SK-N-SH (cell line): ENCODE results near the gene ZNF407. TPM values are rescaled to one million over a fixed set of nuclear protein-coding genes. Genes with fewer than 3 reads are reported as not detected.

ENCODE experiments used
- CTCF ChIA-PET: fragments of 300-600, 350-600 bp; formaldehyde crosslinking; extraction: SDS; loops from one replicate; lab custom pipeline; 2021; lab: Yijun Ruan, JAX
- POLR2A ChIA-PET: fragments of 350-600 bp; sonication (Branson Sonifier 250); formaldehyde crosslinking; extraction: SDS; loops from one replicate; lab custom pipeline; 2020; ENCODE audit warnings: antibody characterized with exemption, inconsistent platforms; lab: Yijun Ruan, JAX
- DNase-seq: peaks from one replicate; pipeline ENCODE4 v3.0.0; 2012
- H2AFZ ChIP-seq: fragments of 200-600 bp; sonication (generic); 2 replicates; pipeline ENCODE4 v1.8.1; 2016; ENCODE audit warnings: antibody characterized with exemption, mild to moderate bottlenecking, low read depth
- H3F3A ChIP-seq: fragments of 200-600 bp; sonication (generic); replicated peaks from 2 replicates; pipeline ENCODE3; 2016; ENCODE audit warnings: antibody characterized with exemption, mild to moderate bottlenecking; ENCODE audit not compliant: insufficient read depth
- H3K27ac ChIP-seq, 2 experiments: fragments of 200-500 bp in 1 of 2; fragments of 200-600 bp in 1 of 2; sonication (Bioruptor generic) in 1 of 2; sonication (generic), shearing (Covaris generic) in 1 of 2; 2 replicates each; pipeline versions ENCODE4 v1.5.1 to v1.6.1; 2014 to 2016; ENCODE audit warnings: low read depth in 2 of 2, inconsistent platforms in 1 of 2, low read length in 1 of 2, mild to moderate bottlenecking in 1 of 2, mixed read lengths in 1 of 2
- H3K27me3 ChIP-seq: fragments of 200-600 bp; sonication (generic), shearing (Covaris generic); 2 replicates; pipeline ENCODE4 v1.6.1; 2016; ENCODE audit warnings: mixed run types; ENCODE audit not compliant: insufficient read depth
- H3K36me3 ChIP-seq, 2 experiments: fragments of 200-500 bp in 1 of 2; fragments of 200-600 bp in 1 of 2; sonication (Bioruptor generic) in 1 of 2; sonication (generic) in 1 of 2; replicated peaks in 1 of 2; 2 replicates each; pipeline versions ENCODE3 to v1.5.1; 2014 to 2016; ENCODE audit warnings: low read length in 1 of 2, mild to moderate bottlenecking in 1 of 2; ENCODE audit not compliant: insufficient read depth in 2 of 2, control insufficient read depth in 1 of 2
- H3K4me1 ChIP-seq, 2 experiments: fragments of 200-500 bp in 1 of 2; fragments of 200-600 bp in 1 of 2; sonication (Bioruptor generic) in 1 of 2; sonication (generic), shearing (Covaris generic) in 1 of 2; 2 replicates each; pipeline versions ENCODE4 v1.5.1 to v1.6.1; 2014 to 2016; ENCODE audit warnings: low read depth in 1 of 2, low read length in 1 of 2, mixed run types in 1 of 2; ENCODE audit not compliant: insufficient read depth in 2 of 2, control insufficient read depth in 1 of 2
- H3K4me2 ChIP-seq: fragments of 200-600 bp; sonication (generic), shearing (Covaris generic); 2 replicates; pipeline ENCODE4 v1.6.1; 2017; ENCODE audit warnings: mixed run types
- H3K4me3 ChIP-seq, 2 experiments: fragments of 200-500 bp in 1 of 2; fragments of 200-600 bp in 1 of 2; sonication (Bioruptor generic) in 1 of 2; sonication (generic), shearing (Covaris generic) in 1 of 2; 2 replicates each; pipeline versions ENCODE4 v1.5.1 to v1.8.1; 2014 to 2016; ENCODE audit warnings: low read depth in 2 of 2, inconsistent platforms in 1 of 2, low read length in 1 of 2, mild to moderate bottlenecking in 1 of 2, mixed read lengths in 1 of 2, moderate library complexity in 1 of 2
- H3K79me2 ChIP-seq: fragments of 200-600 bp; sonication (generic); 2 replicates; pipeline ENCODE4 v1.8.1; 2017; ENCODE audit warnings: mild to moderate bottlenecking; ENCODE audit not compliant: insufficient read depth
- H3K9ac ChIP-seq: fragments of 200-600 bp; sonication (generic); 2 replicates; pipeline ENCODE4 v1.6.1; 2017; ENCODE audit warnings: mixed run types
- H3K9me2 ChIP-seq: fragments of 200-600 bp; sonication (generic); 2 replicates; pipeline ENCODE4 v1.6.1; 2017; ENCODE audit warnings: mixed run types
- H3K9me3 ChIP-seq: fragments of 200-600 bp; sonication (generic); 2 replicates; pipeline ENCODE4 v1.6.1; 2017; ENCODE audit warnings: mixed run types, mild to moderate bottlenecking, moderate library complexity
- H4K20me1 ChIP-seq: fragments of 200-600 bp; sonication (generic); 2 replicates; pipeline ENCODE4 v1.6.1; 2017; ENCODE audit warnings: mild to moderate bottlenecking, mixed run types; ENCODE audit not compliant: insufficient read depth
- ELF1 ChIP-seq: IDR thresholded peaks from 2 replicates; pipeline ENCODE4 v1.4.0; 2012
- GATA2 ChIP-seq: sonication (generic); formaldehyde crosslinking; IDR thresholded peaks from 2 replicates; pipeline ENCODE4 v1.5.0; 2020; ENCODE audit warnings: mild to moderate bottlenecking, missing genetic modification reagents
- JUND ChIP-seq: IDR thresholded peaks from 2 replicates; pipeline ENCODE4 v1.4.0; 2012
- MEF2A ChIP-seq: IDR thresholded peaks from 2 replicates; pipeline ENCODE4 v1.4.0; 2012; ENCODE audit warnings: low read depth, borderline replicate concordance
- NRF1 ChIP-seq: IDR thresholded peaks from 2 replicates; pipeline ENCODE4 v1.6.1; 2012; ENCODE audit warnings: low read depth, mild to moderate bottlenecking, low read length
- PBX3 ChIP-seq: IDR thresholded peaks from 2 replicates; pipeline ENCODE4; 2012
- POLR2AphosphoS5 ChIP-seq: IDR thresholded peaks from 2 replicates; pipeline ENCODE4 v1.6.1; 2012; ENCODE audit warnings: low read depth, low read length
- RAD21 ChIP-seq: IDR thresholded peaks from 2 replicates; pipeline ENCODE4 v1.6.1; 2012; ENCODE audit warnings: mild to moderate bottlenecking, low read length
- REST ChIP-seq: IDR thresholded peaks from 2 replicates; pipeline ENCODE4 v1.6.1; 2012; ENCODE audit warnings: mild to moderate bottlenecking, low read depth, low read length, moderate library complexity
- SMC3 ChIP-seq: IDR thresholded peaks from 2 replicates; pipeline ENCODE4 v1.6.1; 2012; ENCODE audit warnings: low read depth, low read length, improper control_type of control experiment
- TEAD4 ChIP-seq: IDR thresholded peaks from 2 replicates; pipeline ENCODE4 v1.4.0; 2012; ENCODE audit warnings: mild to moderate bottlenecking, borderline replicate concordance; ENCODE audit not compliant: insufficient read depth
- ZBTB33 ChIP-seq: IDR thresholded peaks from 2 replicates; pipeline ENCODE4 v1.4.0; 2012; ENCODE audit warnings: low read depth, borderline replicate concordance
- polyA plus RNA-seq, 3 experiments: library from polyadenylated mRNA; depleted of rRNA; stranded (reverse); fragments of >200 nt; gene quantifications; 2 replicates each; pipeline ENCODE4 v1.2.3, GENCODE V29; 2012
- TF ChIP-seq, protein P1 (sequence below): fragments of 200-600 bp; sonication (generic); IDR thresholded peaks from 2 replicates; pipeline ENCODE4 v1.6.1; 2017; ENCODE audit warnings: antibody characterized with exemption, mild to moderate bottlenecking, moderate library complexity
- TF ChIP-seq, protein P2 (sequence below): fragments of 150-350 bp; IDR thresholded peaks from 2 replicates; pipeline ENCODE4 v1.6.1; 2016; ENCODE audit warnings: mild to moderate bottlenecking, low read depth, low read length

Gene ZNF407
- polyA plus RNA-seq, 1 of the 3 experiments (the other 2 are of a cell fraction): 2.6 TPM

DNA sequence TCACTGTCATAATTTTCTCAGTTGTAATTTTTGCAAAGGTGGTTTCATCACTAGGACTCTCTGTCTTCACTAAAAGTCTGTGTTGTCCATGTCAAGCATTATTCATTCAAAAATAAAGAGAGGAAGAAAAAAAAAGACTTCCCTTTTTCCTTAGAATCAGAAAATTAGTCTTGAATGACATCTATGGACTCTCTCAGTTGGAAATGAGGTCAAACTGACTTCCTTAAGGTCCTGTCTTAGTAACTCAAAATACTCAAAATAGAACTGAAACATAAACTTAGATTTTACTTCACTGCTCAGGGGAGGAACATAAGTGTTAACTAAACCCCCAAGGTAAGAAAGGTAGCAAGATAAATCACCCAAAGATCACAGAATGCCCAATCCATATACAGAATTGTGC is 2.2 kb upstream of the ZNF407 start:
- Histone ChIP-seq H3K9me2 (no peaks in the 10 kb centered on the region), H2AFZ (no peak overlapping the region), H3K4me3 (0 out of 4 replicates have a peak overlapping the region, but pooled peaks of 1 of the 2 experiments have one; percentile 83), H4K20me1 (no peaks in the 10 kb centered on the region), H3F3A (peaks cover 5% of the 10 kb centered on the region), H3K27ac (no peak overlapping the region), H3K79me2 (peaks cover 48% of the 10 kb centered on the region), H3K4me2 (peak overlapping the region; percentile 100)
- POLR2A ChIA-PET: no interaction called here
- CTCF ChIA-PET: no interaction called here
- TF ChIP-seq NRF1 (no peak), JUND (no peak), REST (no peak), SMC3 (no peak), RAD21 (no peak), TEAD4 (no peak), ZBTB33 (no peak), POLR2AphosphoS5 (no peak), GATA2 (CRISPR knock-in tag) (no peak), PBX3 (no peak), MEF2A (no peak), ELF1 (no peak)
- TF ChIP-seq, protein P1, sequence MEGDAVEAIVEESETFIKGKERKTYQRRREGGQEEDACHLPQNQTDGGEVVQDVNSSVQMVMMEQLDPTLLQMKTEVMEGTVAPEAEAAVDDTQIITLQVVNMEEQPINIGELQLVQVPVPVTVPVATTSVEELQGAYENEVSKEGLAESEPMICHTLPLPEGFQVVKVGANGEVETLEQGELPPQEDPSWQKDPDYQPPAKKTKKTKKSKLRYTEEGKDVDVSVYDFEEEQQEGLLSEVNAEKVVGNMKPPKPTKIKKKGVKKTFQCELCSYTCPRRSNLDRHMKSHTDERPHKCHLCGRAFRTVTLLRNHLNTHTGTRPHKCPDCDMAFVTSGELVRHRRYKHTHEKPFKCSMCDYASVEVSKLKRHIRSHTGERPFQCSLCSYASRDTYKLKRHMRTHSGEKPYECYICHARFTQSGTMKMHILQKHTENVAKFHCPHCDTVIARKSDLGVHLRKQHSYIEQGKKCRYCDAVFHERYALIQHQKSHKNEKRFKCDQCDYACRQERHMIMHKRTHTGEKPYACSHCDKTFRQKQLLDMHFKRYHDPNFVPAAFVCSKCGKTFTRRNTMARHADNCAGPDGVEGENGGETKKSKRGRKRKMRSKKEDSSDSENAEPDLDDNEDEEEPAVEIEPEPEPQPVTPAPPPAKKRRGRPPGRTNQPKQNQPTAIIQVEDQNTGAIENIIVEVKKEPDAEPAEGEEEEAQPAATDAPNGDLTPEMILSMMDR: no peak
- TF ChIP-seq, protein P2, sequence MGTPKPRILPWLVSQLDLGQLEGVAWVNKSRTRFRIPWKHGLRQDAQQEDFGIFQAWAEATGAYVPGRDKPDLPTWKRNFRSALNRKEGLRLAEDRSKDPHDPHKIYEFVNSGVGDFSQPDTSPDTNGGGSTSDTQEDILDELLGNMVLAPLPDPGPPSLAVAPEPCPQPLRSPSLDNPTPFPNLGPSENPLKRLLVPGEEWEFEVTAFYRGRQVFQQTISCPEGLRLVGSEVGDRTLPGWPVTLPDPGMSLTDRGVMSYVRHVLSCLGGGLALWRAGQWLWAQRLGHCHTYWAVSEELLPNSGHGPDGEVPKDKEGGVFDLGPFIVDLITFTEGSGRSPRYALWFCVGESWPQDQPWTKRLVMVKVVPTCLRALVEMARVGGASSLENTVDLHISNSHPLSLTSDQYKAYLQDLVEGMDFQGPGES: no peak
- TF ChIP-seq, all 33 proteins: peak for 0
- H3K9ac ChIP-seq: no peak overlapping the region
- DNase-seq: no peak
- H3K4me1 ChIP-seq: peaks cover 8 to 14% of the 10 kb centered on the region in 2 experiments; a peak in 3 of 4 replicates
- peaks cover 21 to 39% of the 10 kb centered on the region in 2 experiments for H3K36me3 ChIP-seq
- H3K27me3 ChIP-seq: no peaks in the 10 kb centered on the region
- H3K9me3 ChIP-seq: no peaks in the 10 kb centered on the region
